Heart left ventricle (tissue), 13 donors: ENCODE data around the gene ADAMTS7.
"Not testable (repeated sequence)": the region's sequence is repeated elsewhere in the genome, so short reads cannot be mapped to it uniquely, and the experiment has no call there.

Experiments
- POLR2A ChIP-seq, 2 donors: fragments of 450-650 bp; IDR thresholded peaks; one replicate each; pipeline ENCODE4 v1.6.1; 2017; ENCODE audit warnings: antibody characterized with exemption in 2 of 2, mild to moderate bottlenecking in 2 of 2, moderate library complexity in 2 of 2
- TF ChIP-seq, protein P1 (sequence below), 12 donors: fragments of 200-600 bp; sonication (generic) in 4 of 12; IDR thresholded peaks; one replicate each; pipeline versions ENCODE4 v1.5.0 to v1.8.0; 2018 to 2022; ENCODE audit warnings: antibody characterized with exemption in 12 of 12, mild to moderate bottlenecking in 5 of 12
- donor health status: ischemic (EF 13 %, LVEDD 7.1; RV severe dilation, severe dysfunction).
- donor health status: DM: no; HTN: yes; CAD: no.
- donor health status: DM: no; HTN: no; CAD: no.
- donor health status: ischemic (EF 25% LVEDD 6.9; RV normal size, moderate dysfunction).
- donor health status: ischemic (EF 25% LVEDD 5.7; RV mildly dilated, moderate dysfunction).
- donor health status: ischemic (EF 35%, LVEDD 5.7; RV mildly dilated, moderate dysfunction).
- donor health status: nonischemic (EF 11% LVEDD 7.7; RV severe dilation, severe dysfunction).
- donor health status: DM: yes; HTN: yes; CAD: no.
- donor health status: PGD.
- donor health status: ischemic (EF 29% LVEDD 5.4; RV normal size, mild dysfunction).
- donor health status: nonischemic (EF 23%, LVEDD 6.1; RV moderate dilation, normal function).

DNA sequence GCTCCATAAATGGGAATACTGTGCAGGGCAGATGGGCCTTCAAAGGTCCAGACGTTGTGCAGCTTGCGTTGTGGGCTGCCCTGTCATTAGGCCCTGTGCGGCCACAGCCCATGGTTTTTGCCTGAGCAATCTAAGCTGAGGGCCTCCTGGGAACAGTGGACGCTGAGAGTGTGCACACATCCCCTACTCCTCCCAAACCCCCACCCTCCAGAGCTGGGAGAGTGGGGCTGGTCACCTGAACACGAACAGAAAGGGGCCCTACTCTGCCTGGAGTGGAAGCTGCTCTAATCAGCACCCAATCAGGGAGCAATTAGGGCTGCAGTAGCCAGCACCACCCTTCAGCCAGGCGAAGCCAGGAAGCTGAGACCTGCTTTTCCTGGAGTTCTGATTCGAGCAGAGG, 12.2 kb downstream of the ADAMTS7 start:
- TF ChIP-seq, protein P1, sequence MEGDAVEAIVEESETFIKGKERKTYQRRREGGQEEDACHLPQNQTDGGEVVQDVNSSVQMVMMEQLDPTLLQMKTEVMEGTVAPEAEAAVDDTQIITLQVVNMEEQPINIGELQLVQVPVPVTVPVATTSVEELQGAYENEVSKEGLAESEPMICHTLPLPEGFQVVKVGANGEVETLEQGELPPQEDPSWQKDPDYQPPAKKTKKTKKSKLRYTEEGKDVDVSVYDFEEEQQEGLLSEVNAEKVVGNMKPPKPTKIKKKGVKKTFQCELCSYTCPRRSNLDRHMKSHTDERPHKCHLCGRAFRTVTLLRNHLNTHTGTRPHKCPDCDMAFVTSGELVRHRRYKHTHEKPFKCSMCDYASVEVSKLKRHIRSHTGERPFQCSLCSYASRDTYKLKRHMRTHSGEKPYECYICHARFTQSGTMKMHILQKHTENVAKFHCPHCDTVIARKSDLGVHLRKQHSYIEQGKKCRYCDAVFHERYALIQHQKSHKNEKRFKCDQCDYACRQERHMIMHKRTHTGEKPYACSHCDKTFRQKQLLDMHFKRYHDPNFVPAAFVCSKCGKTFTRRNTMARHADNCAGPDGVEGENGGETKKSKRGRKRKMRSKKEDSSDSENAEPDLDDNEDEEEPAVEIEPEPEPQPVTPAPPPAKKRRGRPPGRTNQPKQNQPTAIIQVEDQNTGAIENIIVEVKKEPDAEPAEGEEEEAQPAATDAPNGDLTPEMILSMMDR (IDR thresholded peaks at IDR 0.05) = not testable (repeated sequence)
- not testable (repeated sequence) for TF ChIP-seq POLR2A (IDR thresholded peaks at IDR 0.05)
